HEK293 (cell line): Measurements from ENCODE around the gene GAS5.

ENCODE experiments used
- BCL11A ChIP-seq: fragments of 450-650 bp; formaldehyde crosslinking; IDR thresholded peaks from 2 replicates; pipeline ENCODE4 v1.5.1; 2016; ENCODE audit warnings: low read depth, missing biosample characterization, missing genetic modification characterization
- FEZF1 ChIP-seq: fragments of 450-650 bp; formaldehyde crosslinking; IDR thresholded peaks from 2 replicates; pipeline ENCODE4 v1.5.1; 2016; ENCODE audit warnings: missing biosample characterization, missing genetic modification characterization
- GLI2 ChIP-seq: fragments of 450-650 bp; formaldehyde crosslinking; IDR thresholded peaks from 2 replicates; pipeline ENCODE4; 2017; ENCODE audit warnings: missing biosample characterization, missing genetic modification characterization, low read depth, borderline replicate concordance
- GLIS2 ChIP-seq: fragments of 450-650 bp; formaldehyde crosslinking; IDR thresholded peaks from 2 replicates; pipeline ENCODE4 v1.5.1; 2016; ENCODE audit warnings: missing biosample characterization, missing genetic modification characterization
- OVOL3 ChIP-seq: fragments of 450-650 bp; formaldehyde crosslinking; IDR thresholded peaks from 2 replicates; pipeline ENCODE4 v1.5.1; 2016; ENCODE audit warnings: missing biosample characterization, missing genetic modification characterization
- TRIM28 ChIP-seq: IDR thresholded peaks from 2 replicates; pipeline ENCODE4 v1.6.1; 2011; ENCODE audit warnings: low read length, control low read depth, borderline replicate concordance
- WT1 ChIP-seq: fragments of 450-650 bp; formaldehyde crosslinking; IDR thresholded peaks from 2 replicates; pipeline ENCODE4 v1.5.1; 2016; ENCODE audit warnings: missing biosample characterization, missing genetic modification characterization
- ZBTB8A ChIP-seq: fragments of 450-650 bp; formaldehyde crosslinking; IDR thresholded peaks from 2 replicates; pipeline ENCODE4 v1.5.1; 2016; ENCODE audit warnings: missing biosample characterization, missing genetic modification characterization
- ZFHX2 ChIP-seq: fragments of 450-650 bp; formaldehyde crosslinking; conservative IDR thresholded peaks from 2 replicates; pipeline ENCODE4 v1.5.1; 2016; ENCODE audit warnings: missing biosample characterization, missing genetic modification characterization
- ZNF132 ChIP-seq: fragments of 450-650 bp; formaldehyde crosslinking; IDR thresholded peaks from 2 replicates; pipeline ENCODE4 v1.5.1; 2017; ENCODE audit warnings: missing biosample characterization, missing genetic modification characterization, borderline replicate concordance
- ZNF146 ChIP-seq: fragments of 450-650 bp; formaldehyde crosslinking; IDR thresholded peaks from 2 replicates; pipeline ENCODE4 v1.5.1; 2016; ENCODE audit warnings: missing biosample characterization, missing genetic modification characterization
- ZNF274 ChIP-seq, 2 experiments: fragments of 200-500 bp in 1 of 2; fragments of 450-650 bp in 1 of 2; sonication (Bioruptor generic) in 1 of 2; formaldehyde crosslinking in 1 of 2; IDR thresholded peaks; 2 replicates each; pipeline versions ENCODE4 v1.5.1 to v1.6.1; 2014 to 2016; ENCODE audit warnings: borderline replicate concordance in 1 of 2, inconsistent platforms in 1 of 2, low read length in 1 of 2, missing biosample characterization in 1 of 2, missing genetic modification characterization in 1 of 2
- ZNF335 ChIP-seq: fragments of 450-650 bp; formaldehyde crosslinking; conservative IDR thresholded peaks from 2 replicates; pipeline ENCODE4 v1.5.1; 2016; ENCODE audit warnings: missing biosample characterization, missing genetic modification characterization
- ZNF350 ChIP-seq: fragments of 450-650 bp; formaldehyde crosslinking; IDR thresholded peaks from 2 replicates; pipeline ENCODE4 v1.5.0; 2017; ENCODE audit warnings: missing biosample characterization, mild to moderate bottlenecking, missing genetic modification characterization
- ZNF394 ChIP-seq: fragments of 450-650 bp; formaldehyde crosslinking; IDR thresholded peaks from 2 replicates; pipeline ENCODE4 v1.5.1; 2016; ENCODE audit warnings: missing biosample characterization, missing genetic modification characterization, mild to moderate bottlenecking, moderate library complexity, borderline replicate concordance
- ZNF544 ChIP-seq: fragments of 450-650 bp; formaldehyde crosslinking; IDR thresholded peaks from 2 replicates; pipeline ENCODE4 v1.5.0; 2017; ENCODE audit warnings: missing biosample characterization, missing genetic modification characterization
- ZNF560 ChIP-seq: fragments of 450-650 bp; formaldehyde crosslinking; IDR thresholded peaks from 2 replicates; pipeline ENCODE4 v1.5.1; 2017; ENCODE audit warnings: missing biosample characterization, missing genetic modification characterization, borderline replicate concordance
- ZNF561 ChIP-seq: fragments of 450-650 bp; IDR thresholded peaks from 2 replicates; pipeline ENCODE4 v1.5.1; 2018; ENCODE audit warnings: missing biosample characterization, missing genetic modification characterization, borderline replicate concordance
- ZNF707 ChIP-seq: fragments of 450-650 bp; formaldehyde crosslinking; IDR thresholded peaks from 2 replicates; pipeline ENCODE4 v1.5.1; 2016; ENCODE audit warnings: missing biosample characterization, missing genetic modification characterization
- TF ChIP-seq, protein P1 (sequence below): fragments of 450-650 bp; formaldehyde crosslinking; optimal IDR thresholded peaks from 2 replicates; pipeline ENCODE3; 2016; ENCODE audit warnings: missing biosample characterization, mild to moderate bottlenecking, missing genetic modification characterization
- TF ChIP-seq, protein P2 (sequence below): fragments of 450-650 bp; formaldehyde crosslinking; IDR thresholded peaks from 2 replicates; pipeline ENCODE4; 2016; ENCODE audit warnings: missing biosample characterization, missing genetic modification characterization
- TF ChIP-seq, protein P3 (sequence below): fragments of 450-650 bp; IDR thresholded peaks from 2 replicates; pipeline ENCODE4 v1.5.1; 2018; ENCODE audit warnings: missing biosample characterization, missing genetic modification characterization
- TF ChIP-seq, protein P4 (sequence below): fragments of 450-650 bp; formaldehyde crosslinking; IDR thresholded peaks from 2 replicates; pipeline ENCODE4 v1.5.1; 2016; ENCODE audit warnings: missing biosample characterization, missing genetic modification characterization
- TF ChIP-seq, protein P5 (sequence below): fragments of 450-650 bp; formaldehyde crosslinking; IDR thresholded peaks from 2 replicates; pipeline ENCODE4 v1.5.1; 2016; ENCODE audit warnings: missing biosample characterization, missing genetic modification characterization, borderline replicate concordance
- TF ChIP-seq, protein P6 (sequence below): fragments of 450-650 bp; formaldehyde crosslinking; IDR thresholded peaks from 2 replicates; pipeline ENCODE4 v1.5.1; 2016; ENCODE audit warnings: missing biosample characterization, missing genetic modification characterization
- TF ChIP-seq, protein P7 (sequence below): fragments of 450-650 bp; formaldehyde crosslinking; IDR thresholded peaks from 2 replicates; pipeline ENCODE4 v1.5.1; 2016; ENCODE audit warnings: missing biosample characterization, missing genetic modification characterization

Gene GAS5

DNA sequence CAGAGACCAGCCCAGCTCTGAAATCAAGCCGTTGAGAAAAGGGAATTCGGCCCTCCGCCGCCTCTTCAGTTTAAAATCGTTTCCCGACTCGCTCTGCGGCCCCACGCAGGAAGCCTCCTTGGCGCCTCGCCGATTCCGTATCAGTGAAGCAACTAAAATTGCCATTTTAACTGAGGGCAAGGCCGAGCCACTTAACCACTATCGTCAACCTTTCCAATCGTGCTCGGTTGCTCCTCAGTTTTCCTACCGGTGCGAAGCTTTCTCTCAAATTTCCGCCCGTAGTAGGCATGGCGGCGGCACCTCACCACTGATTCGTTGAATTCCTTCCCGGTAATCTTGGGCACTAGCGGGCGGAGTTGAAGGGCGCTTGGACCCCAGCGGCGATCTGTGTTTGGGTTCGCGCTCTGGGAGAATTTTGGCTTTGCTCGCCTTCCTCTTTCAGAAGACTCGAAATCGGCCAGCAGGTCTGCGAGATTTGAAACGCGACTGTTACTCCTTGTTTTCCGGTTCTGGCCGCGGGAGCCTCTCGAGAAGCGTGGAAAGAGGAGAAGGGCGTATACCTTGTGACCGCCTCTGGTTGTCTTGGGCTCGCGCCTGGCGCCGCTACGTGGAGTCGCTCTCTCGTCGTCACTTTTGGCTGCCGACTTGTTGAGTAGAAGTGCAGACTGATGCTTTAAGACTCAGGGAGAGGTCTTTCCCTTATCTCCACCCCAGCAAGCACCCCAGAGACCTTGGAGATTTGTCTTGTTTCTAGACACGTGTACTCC is 43.3 kb downstream of the GAS5 start, which contains the start of the genes CENPL and DARS2 (continued):
- TF ChIP-seq, protein P1, sequence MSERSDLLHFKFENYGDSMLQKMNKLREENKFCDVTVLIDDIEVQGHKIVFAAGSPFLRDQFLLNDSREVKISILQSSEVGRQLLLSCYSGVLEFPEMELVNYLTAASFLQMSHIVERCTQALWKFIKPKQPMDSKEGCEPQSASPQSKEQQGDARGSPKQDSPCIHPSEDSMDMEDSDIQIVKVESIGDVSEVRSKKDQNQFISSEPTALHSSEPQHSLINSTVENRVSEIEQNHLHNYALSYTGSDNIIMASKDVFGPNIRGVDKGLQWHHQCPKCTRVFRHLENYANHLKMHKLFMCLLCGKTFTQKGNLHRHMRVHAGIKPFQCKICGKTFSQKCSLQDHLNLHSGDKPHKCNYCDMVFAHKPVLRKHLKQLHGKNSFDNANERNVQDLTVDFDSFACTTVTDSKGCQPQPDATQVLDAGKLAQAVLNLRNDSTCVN (tag by site-specific recombination), result peak; percentile 70
- TF ChIP-seq, protein P2, sequence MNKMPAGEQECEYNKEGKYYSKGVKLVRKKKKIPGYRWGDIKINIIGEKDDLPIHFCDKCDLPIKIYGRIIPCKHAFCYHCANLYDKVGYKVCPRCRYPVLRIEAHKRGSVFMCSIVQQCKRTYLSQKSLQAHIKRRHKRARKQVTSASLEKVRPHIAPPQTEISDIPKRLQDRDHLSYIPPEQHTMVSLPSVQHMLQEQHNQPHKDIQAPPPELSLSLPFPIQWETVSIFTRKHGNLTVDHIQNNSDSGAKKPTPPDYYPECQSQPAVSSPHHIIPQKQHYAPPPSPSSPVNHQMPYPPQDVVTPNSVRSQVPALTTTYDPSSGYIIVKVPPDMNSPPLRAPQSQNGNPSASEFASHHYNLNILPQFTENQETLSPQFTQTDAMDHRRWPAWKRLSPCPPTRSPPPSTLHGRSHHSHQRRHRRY (tag by site-specific recombination), result no peak
- TF ChIP-seq ZNF335 (tag by site-specific recombination), result peak; percentile 83
- no peak for TF ChIP-seq ZNF350 (tag by site-specific recombination)
- TF ChIP-seq, protein P3, sequence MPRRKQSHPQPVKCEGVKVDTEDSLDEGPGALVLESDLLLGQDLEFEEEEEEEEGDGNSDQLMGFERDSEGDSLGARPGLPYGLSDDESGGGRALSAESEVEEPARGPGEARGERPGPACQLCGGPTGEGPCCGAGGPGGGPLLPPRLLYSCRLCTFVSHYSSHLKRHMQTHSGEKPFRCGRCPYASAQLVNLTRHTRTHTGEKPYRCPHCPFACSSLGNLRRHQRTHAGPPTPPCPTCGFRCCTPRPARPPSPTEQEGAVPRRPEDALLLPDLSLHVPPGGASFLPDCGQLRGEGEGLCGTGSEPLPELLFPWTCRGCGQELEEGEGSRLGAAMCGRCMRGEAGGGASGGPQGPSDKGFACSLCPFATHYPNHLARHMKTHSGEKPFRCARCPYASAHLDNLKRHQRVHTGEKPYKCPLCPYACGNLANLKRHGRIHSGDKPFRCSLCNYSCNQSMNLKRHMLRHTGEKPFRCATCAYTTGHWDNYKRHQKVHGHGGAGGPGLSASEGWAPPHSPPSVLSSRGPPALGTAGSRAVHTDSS (tag by site-specific recombination), result no peak
- no peak for TF ChIP-seq ZNF132 (tag by site-specific recombination)
- TF ChIP-seq ZNF394 (tag by site-specific recombination), result peak; percentile 86
- TF ChIP-seq GLIS2, result peak; percentile 75; the same call in 1 of the 2 replicates
- no peak for TF ChIP-seq GLI2 (tag by site-specific recombination)
- no peak for TF ChIP-seq ZNF146 (tag by site-specific recombination)
- TF ChIP-seq OVOL3 (tag by site-specific recombination), result peak; percentile 41; the same call in 1 of the 2 replicates
- TF ChIP-seq, protein P4, sequence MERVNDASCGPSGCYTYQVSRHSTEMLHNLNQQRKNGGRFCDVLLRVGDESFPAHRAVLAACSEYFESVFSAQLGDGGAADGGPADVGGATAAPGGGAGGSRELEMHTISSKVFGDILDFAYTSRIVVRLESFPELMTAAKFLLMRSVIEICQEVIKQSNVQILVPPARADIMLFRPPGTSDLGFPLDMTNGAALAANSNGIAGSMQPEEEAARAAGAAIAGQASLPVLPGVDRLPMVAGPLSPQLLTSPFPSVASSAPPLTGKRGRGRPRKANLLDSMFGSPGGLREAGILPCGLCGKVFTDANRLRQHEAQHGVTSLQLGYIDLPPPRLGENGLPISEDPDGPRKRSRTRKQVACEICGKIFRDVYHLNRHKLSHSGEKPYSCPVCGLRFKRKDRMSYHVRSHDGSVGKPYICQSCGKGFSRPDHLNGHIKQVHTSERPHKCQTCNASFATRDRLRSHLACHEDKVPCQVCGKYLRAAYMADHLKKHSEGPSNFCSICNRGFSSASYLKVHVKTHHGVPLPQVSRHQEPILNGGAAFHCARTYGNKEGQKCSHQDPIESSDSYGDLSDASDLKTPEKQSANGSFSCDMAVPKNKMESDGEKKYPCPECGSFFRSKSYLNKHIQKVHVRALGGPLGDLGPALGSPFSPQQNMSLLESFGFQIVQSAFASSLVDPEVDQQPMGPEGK, result no peak
- TF ChIP-seq BCL11A (tag by site-specific recombination), result no peak
- no peak for TF ChIP-seq ZNF707 (tag by site-specific recombination)
- TF ChIP-seq, protein P5, sequence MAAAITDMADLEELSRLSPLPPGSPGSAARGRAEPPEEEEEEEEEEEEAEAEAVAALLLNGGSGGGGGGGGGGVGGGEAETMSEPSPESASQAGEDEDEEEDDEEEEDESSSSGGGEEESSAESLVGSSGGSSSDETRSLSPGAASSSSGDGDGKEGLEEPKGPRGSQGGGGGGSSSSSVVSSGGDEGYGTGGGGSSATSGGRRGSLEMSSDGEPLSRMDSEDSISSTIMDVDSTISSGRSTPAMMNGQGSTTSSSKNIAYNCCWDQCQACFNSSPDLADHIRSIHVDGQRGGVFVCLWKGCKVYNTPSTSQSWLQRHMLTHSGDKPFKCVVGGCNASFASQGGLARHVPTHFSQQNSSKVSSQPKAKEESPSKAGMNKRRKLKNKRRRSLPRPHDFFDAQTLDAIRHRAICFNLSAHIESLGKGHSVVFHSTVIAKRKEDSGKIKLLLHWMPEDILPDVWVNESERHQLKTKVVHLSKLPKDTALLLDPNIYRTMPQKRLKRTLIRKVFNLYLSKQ (tag by site-specific recombination), result no peak
- peak; percentile 100 for TF ChIP-seq ZBTB8A (tag by site-specific recombination)
- no peak for TF ChIP-seq ZNF274 (IDR thresholded peaks at IDR 0.05; ENCODE audit: low read length)
- TF ChIP-seq ZNF274 (tag by site-specific recombination; IDR thresholded peaks at IDR 0.05; ENCODE audit: borderline replicate concordance), result no peak
- TF ChIP-seq, protein P6, sequence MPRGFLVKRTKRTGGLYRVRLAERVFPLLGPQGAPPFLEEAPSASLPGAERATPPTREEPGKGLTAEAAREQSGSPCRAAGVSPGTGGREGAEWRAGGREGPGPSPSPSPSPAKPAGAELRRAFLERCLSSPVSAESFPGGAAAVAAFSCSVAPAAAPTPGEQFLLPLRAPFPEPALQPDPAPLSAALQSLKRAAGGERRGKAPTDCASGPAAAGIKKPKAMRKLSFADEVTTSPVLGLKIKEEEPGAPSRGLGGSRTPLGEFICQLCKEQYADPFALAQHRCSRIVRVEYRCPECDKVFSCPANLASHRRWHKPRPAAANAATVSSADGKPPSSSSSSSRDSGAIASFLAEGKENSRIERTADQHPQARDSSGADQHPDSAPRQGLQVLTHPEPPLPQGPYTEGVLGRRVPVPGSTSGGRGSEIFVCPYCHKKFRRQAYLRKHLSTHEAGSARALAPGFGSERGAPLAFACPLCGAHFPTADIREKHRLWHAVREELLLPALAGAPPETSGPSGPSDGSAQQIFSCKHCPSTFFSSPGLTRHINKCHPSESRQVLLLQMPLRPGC (tag by site-specific recombination), result peak; percentile 36
- TF ChIP-seq FEZF1 (tag by site-specific recombination), result no peak; the same call in 1 of the 2 replicates
- peak; percentile 6; the same call in 1 of the 2 replicates for TF ChIP-seq WT1
- TF ChIP-seq, protein P7, sequence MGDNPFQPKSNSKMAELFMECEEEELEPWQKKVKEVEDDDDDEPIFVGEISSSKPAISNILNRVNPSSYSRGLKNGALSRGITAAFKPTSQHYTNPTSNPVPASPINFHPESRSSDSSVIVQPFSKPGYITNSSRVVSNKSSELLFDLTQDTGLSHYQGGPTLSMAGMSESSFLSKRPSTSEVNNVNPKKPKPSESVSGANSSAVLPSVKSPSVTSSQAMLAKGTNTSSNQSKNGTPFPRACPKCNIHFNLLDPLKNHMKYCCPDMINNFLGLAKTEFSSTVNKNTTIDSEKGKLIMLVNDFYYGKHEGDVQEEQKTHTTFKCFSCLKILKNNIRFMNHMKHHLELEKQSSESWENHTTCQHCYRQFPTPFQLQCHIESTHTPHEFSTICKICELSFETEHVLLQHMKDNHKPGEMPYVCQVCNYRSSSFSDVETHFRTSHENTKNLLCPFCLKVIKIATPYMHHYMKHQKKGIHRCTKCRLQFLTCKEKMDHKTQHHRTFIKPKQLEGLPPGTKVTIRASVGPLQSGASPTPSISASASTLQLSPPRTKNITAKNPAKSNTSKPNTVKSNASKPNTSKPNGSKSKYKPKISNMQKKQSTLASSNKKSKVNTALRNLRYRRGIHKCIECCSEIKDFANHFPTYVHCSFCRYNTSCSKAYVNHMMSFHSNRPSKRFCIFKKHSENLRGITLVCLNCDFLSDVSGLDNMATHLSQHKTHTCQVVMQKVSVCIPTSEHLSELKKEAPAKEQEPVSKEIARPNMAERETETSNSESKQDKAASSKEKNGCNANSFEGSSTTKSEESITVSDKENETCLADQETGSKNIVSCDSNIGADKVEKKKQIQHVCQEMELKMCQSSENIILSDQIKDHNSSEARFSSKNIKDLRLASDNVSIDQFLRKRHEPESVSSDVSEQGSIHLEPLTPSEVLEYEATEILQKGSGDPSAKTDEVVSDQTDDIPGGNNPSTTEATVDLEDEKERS (tag by site-specific recombination), result no peak
- TF ChIP-seq ZNF560 (tag by site-specific recombination), result no peak
- peak; percentile 96 for TF ChIP-seq ZNF561 (tag by site-specific recombination)
- peak; percentile 89; the same call in 1 of the 2 replicates for TF ChIP-seq TRIM28
- TF ChIP-seq ZNF544 (tag by site-specific recombination), result no peak
- TF ChIP-seq ZFHX2, result peak; percentile 45; the same call in 1 of the 2 replicates
